H1 (cell line): ENCODE measurements around the gene COLEC12. TPM values are rescaled to one million over a fixed set of nuclear protein-coding genes. Genes with fewer than 3 reads are reported as not detected.

ENCODE experiments used
- CTCF ChIA-PET: fragments of 300-600 bp; sonication (Branson Sonifier 250); formaldehyde crosslinking; loops from one replicate; lab custom pipeline; 2021; ENCODE audit not compliant: partially characterized antibody; lab: Charles Lee
- POLR2A ChIA-PET: fragments of 300-600 bp; sonication (Branson Sonifier 250); formaldehyde crosslinking; loops from one replicate; lab custom pipeline; 2021; ENCODE audit warnings: inconsistent platforms; ENCODE audit not compliant: partially characterized antibody; lab: Charles Lee
- DNase-seq, 2 experiments: peaks; one replicate each; pipeline versions ENCODE4 v3.0.0 to v3.0.0-alpha.2; 2010 to 2022; ENCODE audit warnings: low spot score in 2 of 2, low read depth in 1 of 2, mixed read lengths in 1 of 2
- FAIRE-seq: peaks from 2 replicates; lab custom pipeline; 2011; peaks lifted over from hg19 to GRCh38; lab: Jason Lieb, UNC
- H2AFZ ChIP-seq: 2 replicates; pipeline ENCODE4 v1.8.1; 2012; ENCODE audit warnings: low read length, inconsistent platforms
- H2AK5ac ChIP-seq: 2 replicates; pipeline ENCODE4 v1.6.1; 2013; ENCODE audit warnings: low read depth, low read length
- H2BK120ac ChIP-seq: replicated peaks from 2 replicates; pipeline ENCODE3; 2013; ENCODE audit warnings: low read depth, low read length, inconsistent platforms
- H2BK12ac ChIP-seq: 2 replicates; pipeline ENCODE4 v1.6.1; 2013; ENCODE audit warnings: low read depth, low read length
- H2BK15ac ChIP-seq: 2 replicates; pipeline ENCODE4 v1.6.1; 2013; ENCODE audit warnings: low read length
- H2BK20ac ChIP-seq: 2 replicates; pipeline ENCODE4 v1.6.1; 2013; ENCODE audit warnings: low read length
- H2BK5ac ChIP-seq: 2 replicates; pipeline ENCODE4 v1.6.1; 2013; ENCODE audit warnings: low read depth, low read length
- H3K14ac ChIP-seq: 2 replicates; pipeline ENCODE4 v1.6.1; 2013; ENCODE audit warnings: inconsistent platforms; ENCODE audit not compliant: insufficient read length
- H3K18ac ChIP-seq: 2 replicates; pipeline ENCODE4 v1.6.1; 2013; ENCODE audit warnings: low read length; ENCODE audit errors: extremely low read depth
- H3K23ac ChIP-seq: 2 replicates; pipeline ENCODE4 v1.6.1; 2013; ENCODE audit warnings: inconsistent platforms; ENCODE audit not compliant: insufficient read length
- H3K23me2 ChIP-seq: 2 replicates; pipeline ENCODE4 v1.6.1; 2013; ENCODE audit warnings: low read depth, low read length
- H3K27ac ChIP-seq: 2 replicates; pipeline ENCODE4 v1.6.1; 2011; ENCODE audit warnings: low read depth, low read length, inconsistent platforms
- H3K27me3 ChIP-seq, 4 experiments: replicated peaks in 1 of 4; 1 replicate in 1 of 4; 2 replicates in 3 of 4; pipeline versions ENCODE4 v1.6.1 to v1.8.1; 2011 to 2013; ENCODE audit warnings: low read length in 3 of 4, mild to moderate bottlenecking in 3 of 4, inconsistent platforms in 2 of 4, mixed read lengths in 2 of 4, moderate library complexity in 1 of 4; ENCODE audit not compliant: control insufficient read depth in 3 of 4, insufficient read depth in 3 of 4; ENCODE audit errors: extremely low read depth in 1 of 4
- H3K36me3 ChIP-seq, 4 experiments: 2 replicates each; pipeline versions ENCODE4 v1.6.1 to v1.8.1; 2011 to 2013; ENCODE audit warnings: mild to moderate bottlenecking in 4 of 4, low read length in 3 of 4, moderate library complexity in 2 of 4, control low read depth in 1 of 4, inconsistent platforms in 1 of 4; ENCODE audit not compliant: insufficient read depth in 4 of 4, control insufficient read depth in 2 of 4
- H3K4ac ChIP-seq: replicated peaks from 2 replicates; pipeline ENCODE3; 2013; ENCODE audit warnings: low read length, low read depth, mixed read lengths, inconsistent platforms; ENCODE audit not compliant: insufficient read length
- H3K4me1 ChIP-seq, 4 experiments: replicated peaks in 1 of 4; 1 replicate in 1 of 4; 2 replicates in 3 of 4; pipeline versions ENCODE4 v1.6.1 to v1.8.1; 2011 to 2013; ENCODE audit warnings: low read length in 3 of 4, inconsistent platforms in 2 of 4, mixed read lengths in 1 of 4; ENCODE audit not compliant: insufficient read depth in 4 of 4, control insufficient read depth in 3 of 4
- H3K4me2 ChIP-seq, 2 experiments: 2 replicates each; pipeline versions ENCODE4 v1.6.1 to v1.8.1; 2011 to 2013; ENCODE audit warnings: low read depth in 2 of 2, low read length in 2 of 2, control low read depth in 1 of 2, inconsistent platforms in 1 of 2, mild to moderate bottlenecking in 1 of 2; ENCODE audit not compliant: insufficient read depth in 1 of 2
- H3K4me3 ChIP-seq, 4 experiments: fragments of 200-600, 300-600 bp in 1 of 4; sonication (generic), shearing (Covaris generic), sonication (Bioruptor Twin) in 1 of 4; 2 replicates each; pipeline versions ENCODE4 v1.5.1 to v1.8.1; 2011 to 2016; ENCODE audit warnings: low read length in 4 of 4, low read depth in 3 of 4, control low read depth in 2 of 4, inconsistent platforms in 2 of 4, mild to moderate bottlenecking in 2 of 4, mixed read lengths in 1 of 4, moderate library complexity in 1 of 4; ENCODE audit not compliant: insufficient read depth in 2 of 4; ENCODE audit errors: extremely low read depth in 1 of 4
- H3K56ac ChIP-seq: replicated peaks from 2 replicates; pipeline ENCODE3; 2013; ENCODE audit warnings: low read depth, mild to moderate bottlenecking, mixed read lengths, low read length, inconsistent platforms; ENCODE audit not compliant: insufficient read length
- H3K79me1 ChIP-seq: 2 replicates; pipeline ENCODE4 v1.6.1; 2013; ENCODE audit warnings: low read depth, low read length, control low read depth
- H3K79me2 ChIP-seq, 2 experiments: 2 replicates each; pipeline versions ENCODE4 v1.6.1 to v1.8.1; 2012 to 2013; ENCODE audit warnings: low read length in 2 of 2, mild to moderate bottlenecking in 2 of 2, inconsistent platforms in 1 of 2; ENCODE audit not compliant: insufficient read depth in 2 of 2, control insufficient read depth in 1 of 2
- H3K9ac ChIP-seq, 4 experiments: replicated peaks in 1 of 4; 1 replicate in 1 of 4; 2 replicates in 3 of 4; pipeline versions ENCODE4 v1.6.1 to v1.8.1; 2011 to 2013; ENCODE audit warnings: low read depth in 3 of 4, low read length in 3 of 4, control low read depth in 2 of 4, mild to moderate bottlenecking in 2 of 4, moderate library complexity in 2 of 4, inconsistent platforms in 1 of 4; ENCODE audit errors: extremely low read depth in 1 of 4
- H3K9me3 ChIP-seq, 2 experiments: 2 replicates each; pipeline versions ENCODE4 v1.6.1 to v1.8.1; 2012 to 2013; ENCODE audit warnings: mild to moderate bottlenecking in 2 of 2, moderate library complexity in 2 of 2, control low read depth in 1 of 2, inconsistent platforms in 1 of 2, low read depth in 1 of 2, low read length in 1 of 2, mixed read lengths in 1 of 2; ENCODE audit not compliant: insufficient read depth in 2 of 2
- H4K20me1 ChIP-seq, 2 experiments: replicated peaks in 1 of 2; 2 replicates each; pipeline versions ENCODE3 to v1.8.1; 2011 to 2013; ENCODE audit warnings: inconsistent platforms in 2 of 2, low read length in 2 of 2, mild to moderate bottlenecking in 1 of 2; ENCODE audit not compliant: insufficient read depth in 2 of 2, control insufficient read depth in 1 of 2
- H4K5ac ChIP-seq: 2 replicates; pipeline ENCODE4 v1.6.1; 2013; ENCODE audit warnings: low read length, low read depth, mixed read lengths, inconsistent platforms; ENCODE audit not compliant: insufficient read length
- H4K8ac ChIP-seq: 2 replicates; pipeline ENCODE4 v1.8.0; 2013; ENCODE audit warnings: mild to moderate bottlenecking, moderate library complexity, low read length, inconsistent platforms; ENCODE audit not compliant: insufficient read depth; ENCODE audit errors: extremely low read depth
- H4K91ac ChIP-seq: replicated peaks from 2 replicates; pipeline ENCODE3; 2013; ENCODE audit warnings: low read length, mixed read lengths, inconsistent platforms; ENCODE audit not compliant: insufficient read length
- ASH2L ChIP-seq: fragments of 200-600, 300-600 bp; sonication (generic); IDR thresholded peaks from one replicate; pipeline ENCODE4 v1.7.1; 2017; ENCODE audit warnings: low read length
- ATF3 ChIP-seq: IDR thresholded peaks from 2 replicates; pipeline ENCODE4 v1.6.1; 2011; ENCODE audit warnings: low read depth, mild to moderate bottlenecking, low read length; ENCODE audit not compliant: insufficient read depth
- CREB1 ChIP-seq: IDR thresholded peaks from 2 replicates; pipeline ENCODE4 v1.6.1; 2012; ENCODE audit warnings: inconsistent platforms
- CTCF ChIP-seq, 3 experiments: IDR thresholded peaks; 1 replicate in 2 of 3; 2 replicates in 1 of 3; pipeline versions ENCODE4 v1.5.1 to v1.6.1; 2011; ENCODE audit warnings: low read length in 3 of 3, mild to moderate bottlenecking in 3 of 3, inconsistent platforms in 2 of 3, low read depth in 1 of 3, moderate library complexity in 1 of 3; ENCODE audit not compliant: insufficient read depth in 1 of 3; ENCODE audit errors: control extremely low read depth in 1 of 3
- JUN ChIP-seq: IDR thresholded peaks from 2 replicates; pipeline ENCODE4 v1.6.1; 2011; ENCODE audit warnings: low read depth, mild to moderate bottlenecking, improper control_type of control experiment, low read length
- JUND ChIP-seq: IDR thresholded peaks from 2 replicates; pipeline ENCODE4 v1.6.1; 2011; ENCODE audit warnings: mild to moderate bottlenecking, improper control_type of control experiment, low read length
- MAFK ChIP-seq: IDR thresholded peaks from 2 replicates; pipeline ENCODE4 v1.6.1; 2012; ENCODE audit warnings: low read depth, mild to moderate bottlenecking, improper control_type of control experiment, low read length
- POU5F1 ChIP-seq: IDR thresholded peaks from 2 replicates; pipeline ENCODE4 v1.6.1; 2011; ENCODE audit warnings: low read depth, mild to moderate bottlenecking, low read length, moderate library complexity
- RFX5 ChIP-seq: IDR thresholded peaks from 2 replicates; pipeline ENCODE4 v1.6.1; 2011; ENCODE audit warnings: low read depth, low read length, improper control_type of control experiment, borderline replicate concordance
- SAP30 ChIP-seq: fragments of 300-600 bp; sonication (generic); IDR thresholded peaks from 2 replicates; pipeline ENCODE4 v1.7.1; 2012; ENCODE audit warnings: low read length, moderate library complexity, mild to moderate bottlenecking, inconsistent platforms; ENCODE audit not compliant: insufficient read depth, insufficient replicate concordance
- SP4 ChIP-seq: IDR thresholded peaks from 2 replicates; pipeline ENCODE4 v1.6.1; 2012; ENCODE audit warnings: low read length, inconsistent platforms
- TBP ChIP-seq: IDR thresholded peaks from 2 replicates; pipeline ENCODE4 v1.6.1; 2011; ENCODE audit warnings: low read depth, low read length, improper control_type of control experiment
- polyA plus RNA-seq, 7 experiments: library from polyadenylated mRNA; depleted of rRNA in 3 of 7; stranded (reverse) in 5 of 7; unstranded in 2 of 7; fragments of >200 nt in 5 of 7; fragments of 200-250 nt in 2 of 7; gene quantifications; 1 replicate in 5 of 7; 2 replicates in 1 of 7; 4 replicates in 1 of 7; pipeline versions ENCODE4 v1.2.1 to v1.2.3, GENCODE V29; 2011 to 2013; ENCODE audit warnings: missing spikeins in 2 of 7, mixed read lengths in 2 of 7
- total RNA-seq: library from RNA; stranded (reverse); fragmentation: NEBNext Ultra II Directional; extraction: Animal tissue kit (Norgen Biotek cat#: 25700); gene quantifications from 2 replicates; pipeline ENCODE4 v1.2.1, GENCODE V29; 2021

Gene COLEC12
- total and polyA plus RNA-seq, 2 of the 8 experiments (the other 6 are each of a cell fraction or from before 2014, with no cell fraction given), result 0.44 to 2.3 TPM

GRCh38 chr18:310042-310441 is 190.5 kb downstream of the COLEC12 start:
- H4K5ac ChIP-seq, result no peak overlapping the region
- H3K4me1 ChIP-seq, result peaks cover 0 to 10% (median 4%) of the 10 kb centered on the region in 4 experiments; a peak in 4 of 7 replicates
- no peak overlapping the region for H2AK5ac ChIP-seq
- ChIA-PET POLR2A (no interaction called here), CTCF (interaction anchor here (1.0 kb wide), 1 partner anchor 20 kb away, joined by 4 read pairs; no protein-coding TSS in a partner anchor)
- no peak overlapping the region for H3K4me3 ChIP-seq
- H3K18ac ChIP-seq, result no peak overlapping the region
- no peak overlapping the region for H2AFZ ChIP-seq
- no peak overlapping the region for H2BK120ac ChIP-seq
- no peak overlapping the region for H3K27ac ChIP-seq
- H3K36me3 ChIP-seq, result no peaks in the 10 kb centered on the region
- no peaks in the 10 kb centered on the region for H3K9me3 ChIP-seq
- no peak overlapping the region for H4K91ac ChIP-seq
- no peaks in the 10 kb centered on the region for H3K27me3 ChIP-seq
- no peak overlapping the region for H3K23ac ChIP-seq
- no peak overlapping the region for H3K56ac ChIP-seq
- H4K8ac ChIP-seq, result no peak overlapping the region
- FAIRE-seq (no peak), DNase-seq (no peak)
- no peaks in the 10 kb centered on the region for H4K20me1 ChIP-seq
- no peak overlapping the region for H2BK5ac ChIP-seq
- H3K4ac ChIP-seq, result no peak overlapping the region
- no peak overlapping the region for H3K9ac ChIP-seq
- H2BK20ac ChIP-seq, result no peak overlapping the region
- H3K14ac ChIP-seq, result no peak overlapping the region
- H2BK15ac ChIP-seq, result no peak overlapping the region
- H3K4me2 ChIP-seq, result no peak overlapping the region
- H3K79me2 ChIP-seq, result no peaks in the 10 kb centered on the region
- H3K23me2 ChIP-seq, result peaks cover under 1% of the 10 kb centered on the region; the same call in 1 of the 2 replicates
- H2BK12ac ChIP-seq, result no peak overlapping the region
- H3K79me1 ChIP-seq, result no peaks in the 10 kb centered on the region
- TF ChIP-seq TBP, result no peak
- TF ChIP-seq ASH2L, result no peak
- no peak for TF ChIP-seq JUND
- TF ChIP-seq CTCF (IDR thresholded peaks at IDR 0.05; ENCODE audit: control extremely low read depth in 1 of 3, insufficient read depth in 1 of 3, low read depth in 1 of 3, low read length in 3 of 3), result no peak
- no peak for TF ChIP-seq SP4
- no peak for TF ChIP-seq CREB1
- TF ChIP-seq JUN, result no peak
- TF ChIP-seq ATF3, result no peak
- no peak for TF ChIP-seq SAP30
- no peak for TF ChIP-seq POU5F1
- TF ChIP-seq MAFK, result no peak
- no peak for TF ChIP-seq RFX5
